WERI-Rb-1 (cell line): ENCODE data around the gene RCSD1.
"Not testable (repeated sequence)": the region's sequence is repeated elsewhere in the genome, so short reads cannot be mapped to it uniquely, and the experiment has no call there.

ENCODE experiments used
- DNase-seq: peaks from one replicate; pipeline ENCODE4 v3.0.0-alpha.2; 2020
- H3K27ac ChIP-seq: fragments of 250-450 bp; sonication (Bioruptor Pico); 2 replicates; pipeline ENCODE4 v1.5.1; 2020; ENCODE audit warnings: mild to moderate bottlenecking, moderate library complexity
- H3K27me3 ChIP-seq: fragments of 250-450 bp; sonication (Bioruptor Pico); 2 replicates; pipeline ENCODE4 v1.5.1; 2021; ENCODE audit warnings: mild to moderate bottlenecking, low read depth, moderate library complexity; ENCODE audit not compliant: insufficient read depth, severe bottlenecking
- H3K36me3 ChIP-seq: fragments of 250-450 bp; sonication (Bioruptor Pico); 2 replicates; pipeline ENCODE4 v1.5.1; 2020; ENCODE audit warnings: mild to moderate bottlenecking, moderate library complexity
- H3K4me3 ChIP-seq: 2 replicates; pipeline ENCODE4 v1.5.1; 2011; ENCODE audit warnings: low read depth, mild to moderate bottlenecking, control low read depth, low read length
- H3K9me3 ChIP-seq: fragments of 250-450 bp; sonication (Bioruptor Pico); 2 replicates; pipeline ENCODE4 v1.5.1; 2021; ENCODE audit warnings: mild to moderate bottlenecking, moderate library complexity; ENCODE audit not compliant: severe bottlenecking
- CTCF ChIP-seq: IDR thresholded peaks from 2 replicates; pipeline ENCODE4 v1.5.1; 2011; ENCODE audit warnings: low read depth, mild to moderate bottlenecking, control low read depth, inconsistent platforms, low read length

Gene RCSD1

GRCh38 chr1:167734227-167734626, 104.2 kb downstream of the RCSD1 start:
- Histone ChIP-seq H3K27me3 (no peaks in the 10 kb centered on the region), H3K9me3 (no peaks in the 10 kb centered on the region), H3K4me3 (no peak overlapping the region), H3K36me3 (no peaks in the 10 kb centered on the region), H3K27ac (no peak overlapping the region)
- DNase-seq, result no peak
- TF ChIP-seq CTCF, result no peak

- no peak overlapping the region for H3K27ac ChIP-seq
- no peak for TF ChIP-seq CTCF
- DNase-seq, result no peak
- H3K9me3 ChIP-seq, result no peaks in the 10 kb centered on the region
- H3K27me3 ChIP-seq, result no peaks in the 10 kb centered on the region
- no peaks in the 10 kb centered on the region for H3K36me3 ChIP-seq
- H3K4me3 ChIP-seq, result no peak overlapping the region
Measured at GRCh38 chr1:167734841-167735240, 104.8 kb downstream of the RCSD1 start.

- DNase-seq, result no peak
- H3K36me3 ChIP-seq, result no peaks in the 10 kb centered on the region
- H3K27ac ChIP-seq, result no peak overlapping the region
- no peaks in the 10 kb centered on the region for H3K9me3 ChIP-seq
- no peak overlapping the region for H3K4me3 ChIP-seq
- no peaks in the 10 kb centered on the region for H3K27me3 ChIP-seq
- TF ChIP-seq CTCF, result no peak
Measured at GRCh38 chr1:167737169-167737568, 107.1 kb downstream of the RCSD1 start.

GRCh38 chr1:167738158-167738557, 108.1 kb downstream of the RCSD1 start:
- DNase-seq, result no peak
- Histone ChIP-seq H3K9me3 (no peaks in the 10 kb centered on the region), H3K4me3 (no peak overlapping the region), H3K36me3 (no peaks in the 10 kb centered on the region), H3K27me3 (no peaks in the 10 kb centered on the region), H3K27ac (no peak overlapping the region)
- no peak for TF ChIP-seq CTCF

GRCh38 chr1:167739752-167740151, 109.7 kb downstream of the RCSD1 start:
- H3K36me3 ChIP-seq, result no peaks in the 10 kb centered on the region
- no peaks in the 10 kb centered on the region for H3K9me3 ChIP-seq
- H3K27ac ChIP-seq, result no peak overlapping the region
- H3K27me3 ChIP-seq, result no peaks in the 10 kb centered on the region
- no peak for DNase-seq
- no peak for TF ChIP-seq CTCF
- no peak overlapping the region for H3K4me3 ChIP-seq

GRCh38 chr1:167741103-167741502, 111.1 kb downstream of the RCSD1 start:
- H3K27me3 ChIP-seq, result not testable (repeated sequence)

GRCh38 chr1:167742392-167743057, 112.5 kb downstream of the RCSD1 start:
- not testable (repeated sequence) for H3K36me3 ChIP-seq, H3K4me3 ChIP-seq, H3K9me3 ChIP-seq, DNase-seq, H3K27ac ChIP-seq, H3K27me3 ChIP-seq

More at GRCh38 chr1:167741103-167741502, 111.1 kb downstream of the RCSD1 start:
- not testable (repeated sequence) for H3K4me3 ChIP-seq, H3K36me3 ChIP-seq, H3K9me3 ChIP-seq, H3K27ac ChIP-seq, DNase-seq
